HG03565 (cell line): ENCODE results near the gene THOP1.

ENCODE experiments used
- ATAC-seq: cut with Tn5 transposase; IDR thresholded peaks from one replicate; pipeline ENCODE4 v1.9.1; 2021; ENCODE audit warnings: mild to moderate bottlenecking, moderate library complexity; ENCODE audit not compliant: unreplicated experiment

THOP1 gene

DNA sequence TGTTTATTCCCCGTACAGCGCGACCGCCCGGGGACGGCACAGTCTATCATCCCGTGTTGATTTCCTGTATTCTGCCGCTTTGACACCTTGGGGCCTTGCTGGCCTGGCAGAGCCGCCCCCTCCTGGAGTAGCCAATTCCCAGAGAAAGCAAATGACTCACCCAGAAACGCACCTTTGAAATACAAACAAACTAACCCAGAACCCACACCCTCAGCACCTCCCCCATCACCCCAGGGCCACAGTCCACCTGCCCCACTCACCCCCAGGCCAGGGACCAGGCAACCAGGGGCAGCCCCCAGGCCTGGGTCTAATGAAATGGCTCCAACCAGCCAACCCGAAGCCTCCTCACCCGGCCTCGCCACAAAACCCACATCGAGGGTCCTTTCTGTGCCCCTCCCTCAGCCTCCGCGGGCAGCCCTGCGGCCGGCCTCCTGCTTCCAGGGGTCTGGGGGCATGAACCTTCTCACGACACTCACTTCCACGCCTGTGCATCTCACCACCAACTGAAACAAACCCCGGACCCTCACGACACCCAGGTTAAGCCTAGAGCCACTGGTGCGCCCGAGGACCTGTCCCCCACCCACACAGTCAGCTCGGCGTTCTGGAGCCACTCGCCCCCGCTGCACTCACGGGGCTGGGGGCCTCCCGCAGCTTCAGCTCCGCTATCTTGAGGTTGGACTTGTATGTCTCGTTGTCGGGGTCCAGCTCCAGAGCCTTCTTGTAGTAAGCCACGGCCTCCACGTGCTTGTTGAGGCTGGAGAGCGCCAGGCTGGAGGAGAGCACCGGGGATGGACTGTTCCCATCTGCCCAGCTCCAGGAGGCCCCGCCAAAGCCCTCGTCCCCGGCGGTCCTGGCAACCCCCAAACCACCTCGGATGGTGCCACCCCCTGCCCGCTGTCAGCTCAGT, 23.2 kb upstream of the THOP1 start:
- no peak for ATAC-seq

- no peak for ATAC-seq
Measured at GRCh38 chr19:2762783-2763496, 22.4 kb upstream of the THOP1 start.

- ATAC-seq: no peak
Measured at GRCh38 chr19:2763687-2764086, 21.6 kb upstream of the THOP1 start.

GRCh38 chr19:2764945-2765344, 20.4 kb upstream of the THOP1 start:
- no peak for ATAC-seq

DNA sequence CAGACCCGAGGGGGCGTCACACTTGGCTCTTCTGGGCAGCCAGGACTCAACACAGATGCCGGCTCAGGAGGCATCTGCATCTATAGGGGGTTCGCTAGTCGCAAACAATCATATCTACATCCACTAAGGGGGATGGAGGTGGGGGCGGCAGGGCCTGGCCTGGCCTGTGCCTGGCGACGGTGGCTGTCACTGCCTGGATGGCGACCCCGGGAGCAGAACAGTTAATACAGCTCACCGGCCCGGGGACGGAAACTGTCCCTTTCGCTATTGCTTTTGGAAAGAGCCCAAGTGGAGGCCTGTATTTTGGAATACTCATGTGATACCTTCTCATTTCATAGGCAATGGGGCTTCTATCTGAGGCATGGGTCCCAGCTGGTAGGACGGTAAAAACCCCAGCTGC, 19.9 kb upstream of the THOP1 start:
- ATAC-seq: no peak

DNA sequence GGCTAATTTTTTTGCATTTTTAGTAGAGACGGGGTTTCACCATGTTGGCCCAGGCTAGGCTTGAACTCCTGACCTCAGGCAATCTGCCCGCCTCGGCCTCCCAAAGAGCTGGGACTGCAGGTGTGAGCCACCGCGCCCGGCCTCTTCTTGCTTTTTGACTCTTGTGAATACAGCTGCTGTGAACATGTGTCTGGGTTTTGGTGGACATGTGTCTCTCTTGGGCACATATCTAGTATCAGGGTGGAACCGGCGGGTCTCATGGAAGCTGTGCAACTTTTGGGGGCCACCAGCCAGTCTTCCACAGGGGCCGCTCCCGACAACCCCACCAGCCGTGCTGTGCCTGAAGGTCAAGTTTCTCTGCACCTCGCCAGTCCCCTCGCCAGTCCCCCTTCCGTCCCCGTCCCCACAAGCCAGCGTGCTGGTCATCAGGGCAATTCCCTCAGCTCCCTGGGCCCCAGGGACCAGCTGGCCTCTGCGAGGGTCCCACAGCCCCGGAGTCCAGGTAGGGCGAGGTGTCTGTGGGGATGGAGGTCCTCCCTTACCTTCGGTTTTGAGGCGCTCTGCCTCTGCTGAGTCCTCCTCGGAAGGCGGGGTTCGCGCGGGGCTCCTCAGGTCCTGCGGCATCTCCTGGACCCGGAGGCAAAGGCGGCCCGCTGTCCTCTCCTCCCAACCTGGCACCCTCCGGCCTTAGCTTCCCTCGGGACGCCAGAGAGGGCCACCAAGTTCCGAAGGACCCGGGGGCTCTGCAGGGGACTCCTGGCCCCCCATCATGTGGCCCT, 18.5 kb upstream of the THOP1 start:
- ATAC-seq: no peak

- no peak for ATAC-seq
Measured at GRCh38 chr19:2767688-2768087, 17.6 kb upstream of the THOP1 start.

DNA sequence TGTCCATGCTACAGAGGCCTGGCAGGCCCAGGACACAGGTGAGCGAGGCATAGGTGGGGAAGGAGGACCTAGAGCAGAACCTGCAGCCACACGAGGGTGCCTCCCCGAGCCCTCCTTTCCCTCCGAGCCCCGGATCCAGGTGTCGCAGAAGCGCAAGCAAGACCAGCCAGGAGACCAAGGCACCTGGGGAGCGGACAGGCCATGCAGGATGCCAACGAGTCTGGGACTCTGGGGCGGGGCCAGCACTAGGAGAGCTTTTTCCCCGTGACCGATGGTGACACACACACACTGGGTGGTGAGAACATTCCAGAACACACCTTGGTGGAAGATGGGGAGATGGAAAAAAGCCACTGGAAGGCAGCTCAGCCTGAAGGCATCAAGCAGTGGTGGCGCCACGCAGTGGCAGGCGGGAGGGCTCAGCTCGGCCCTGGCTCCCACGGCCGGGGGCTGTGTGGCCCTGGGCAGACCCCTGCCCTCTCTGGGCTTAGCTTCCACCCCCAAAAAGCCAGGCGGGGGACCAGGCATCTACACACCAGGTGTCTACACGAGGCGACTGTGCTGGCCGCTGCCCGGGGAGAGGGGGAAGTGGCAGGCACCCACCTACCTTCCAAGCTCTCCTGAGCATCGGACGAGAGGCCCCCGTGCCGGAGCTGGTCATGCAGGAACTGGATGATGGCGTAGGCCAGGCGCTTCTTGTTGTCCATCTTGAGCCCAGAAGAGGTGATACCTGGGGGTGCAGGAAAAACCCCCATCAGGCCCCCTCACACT, 16.8 kb upstream of the THOP1 start:
- ATAC-seq: no peak

- ATAC-seq: no peak
Measured at GRCh38 chr19:2769218-2769617, 16.1 kb upstream of the THOP1 start.

DNA sequence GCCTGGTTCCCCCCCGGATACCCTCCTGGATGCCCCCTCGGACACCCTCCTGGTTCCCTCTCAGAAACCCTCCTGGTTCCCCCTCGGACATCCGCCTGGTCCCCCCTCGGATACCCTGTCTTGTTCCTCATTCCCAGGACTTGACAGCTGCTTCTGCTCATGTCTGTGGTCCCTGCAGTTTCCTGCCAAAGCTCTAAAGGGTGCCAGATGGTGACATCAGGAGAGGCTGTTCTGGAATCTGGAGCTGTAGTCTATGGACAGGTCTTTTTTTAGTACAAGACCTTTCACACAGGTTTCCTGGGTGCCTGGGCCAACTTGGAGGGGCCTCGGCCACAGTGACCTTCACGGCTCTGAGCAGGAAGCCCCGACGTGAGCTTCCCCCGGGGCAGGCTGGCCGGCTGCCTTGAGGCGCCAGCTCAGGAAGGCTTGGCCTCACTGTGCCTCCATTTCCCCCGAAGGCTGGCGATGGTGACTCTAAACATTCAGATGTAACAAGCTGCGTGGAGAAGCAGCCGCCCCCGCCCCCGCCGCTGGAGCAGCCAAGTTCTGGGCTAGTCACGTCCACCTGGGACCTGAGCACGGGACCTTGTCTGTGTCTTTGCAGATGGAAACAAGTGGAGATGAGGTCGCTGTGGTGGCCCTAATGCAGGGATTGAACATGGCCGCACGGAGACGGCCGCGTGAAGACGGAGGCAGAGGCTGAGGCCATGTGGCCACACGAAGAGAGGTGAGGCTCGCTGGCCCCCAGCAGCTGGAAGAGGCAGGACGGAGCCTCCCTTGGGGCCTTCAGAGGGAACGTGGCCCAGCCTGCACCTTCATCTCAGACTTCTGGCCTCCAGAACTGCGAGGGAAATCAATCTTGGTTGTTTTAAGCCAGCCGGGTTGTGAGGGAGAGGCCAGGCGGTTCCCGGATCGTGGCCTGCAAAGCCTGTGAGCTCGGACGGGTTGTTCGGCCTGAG, 15.0 kb upstream of the THOP1 start:
- no peak for ATAC-seq

DNA sequence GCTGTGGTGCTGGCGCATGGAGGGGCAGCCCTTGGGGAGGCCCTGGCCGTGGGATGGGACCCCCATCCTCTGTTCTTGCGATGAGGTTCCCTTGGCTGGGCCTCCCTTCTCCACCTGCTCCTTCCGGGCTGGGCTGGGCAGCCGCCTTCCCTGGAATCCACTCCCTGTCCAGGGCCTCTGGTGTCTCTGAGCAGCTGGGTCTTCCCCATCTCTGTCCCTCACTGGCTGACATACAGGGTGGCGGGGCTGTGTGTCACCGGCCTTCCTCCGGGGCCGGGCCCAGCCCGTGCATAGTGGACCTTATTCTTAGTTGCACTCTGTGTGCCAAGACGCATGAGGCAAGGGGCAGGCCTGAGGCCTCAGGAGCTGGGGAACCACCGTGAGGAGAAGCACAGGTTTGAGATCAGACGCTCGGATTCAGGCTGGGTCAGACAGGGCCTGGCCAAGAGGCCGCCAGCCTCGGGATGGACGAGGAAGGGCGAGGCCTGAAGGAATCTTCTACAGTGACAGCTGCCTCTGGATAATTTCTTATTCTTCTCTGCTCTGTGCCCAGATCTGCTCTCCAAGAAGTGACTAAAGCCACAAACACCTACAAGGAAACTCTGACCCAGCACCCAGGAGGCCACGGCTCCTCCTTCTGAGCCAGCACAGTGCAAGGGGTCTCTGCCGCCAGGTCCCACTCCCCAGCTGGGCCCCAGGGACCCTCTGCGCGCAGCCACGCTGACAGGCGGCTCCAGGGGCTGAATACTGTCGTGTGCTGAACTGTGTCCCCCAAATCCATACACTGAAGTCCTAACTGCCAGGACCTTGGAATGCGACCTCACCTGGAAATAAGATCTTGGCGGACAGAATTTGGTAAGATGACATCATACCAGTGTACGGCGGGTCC, 13.3 kb upstream of the THOP1 start:
- ATAC-seq: no peak

- ATAC-seq: no peak
Measured at GRCh38 chr19:2774083-2774679, 11.1 kb upstream of the THOP1 start.

DNA sequence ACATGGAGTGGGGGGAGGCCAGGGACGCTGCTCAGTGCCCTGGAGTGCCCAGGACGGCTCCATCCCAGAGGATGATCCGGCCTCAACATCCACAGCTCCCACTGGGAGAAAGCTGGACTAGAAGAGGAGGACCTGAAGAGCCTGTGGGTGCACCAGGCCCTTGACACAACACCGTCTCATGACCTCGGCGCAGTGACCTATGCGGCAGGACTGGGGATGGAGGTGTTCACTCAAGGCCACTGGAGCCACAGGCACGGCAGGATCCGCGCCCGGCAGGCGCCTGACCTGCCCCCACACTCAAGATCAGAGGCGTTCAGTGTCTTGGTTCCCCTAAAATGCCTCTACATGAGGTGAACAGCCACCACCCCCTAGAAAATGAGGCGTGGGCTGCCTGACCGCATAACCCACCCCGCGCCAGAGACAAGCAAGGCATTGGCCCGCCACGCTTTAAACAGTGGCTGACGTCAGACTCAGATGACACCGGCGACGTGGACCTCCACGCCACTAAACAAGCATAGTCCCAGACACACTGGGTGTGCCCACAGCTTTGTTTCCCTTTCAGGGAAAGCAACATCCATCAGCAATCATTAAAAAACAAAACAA, 10.2 kb upstream of the THOP1 start:
- ATAC-seq: no peak

DNA sequence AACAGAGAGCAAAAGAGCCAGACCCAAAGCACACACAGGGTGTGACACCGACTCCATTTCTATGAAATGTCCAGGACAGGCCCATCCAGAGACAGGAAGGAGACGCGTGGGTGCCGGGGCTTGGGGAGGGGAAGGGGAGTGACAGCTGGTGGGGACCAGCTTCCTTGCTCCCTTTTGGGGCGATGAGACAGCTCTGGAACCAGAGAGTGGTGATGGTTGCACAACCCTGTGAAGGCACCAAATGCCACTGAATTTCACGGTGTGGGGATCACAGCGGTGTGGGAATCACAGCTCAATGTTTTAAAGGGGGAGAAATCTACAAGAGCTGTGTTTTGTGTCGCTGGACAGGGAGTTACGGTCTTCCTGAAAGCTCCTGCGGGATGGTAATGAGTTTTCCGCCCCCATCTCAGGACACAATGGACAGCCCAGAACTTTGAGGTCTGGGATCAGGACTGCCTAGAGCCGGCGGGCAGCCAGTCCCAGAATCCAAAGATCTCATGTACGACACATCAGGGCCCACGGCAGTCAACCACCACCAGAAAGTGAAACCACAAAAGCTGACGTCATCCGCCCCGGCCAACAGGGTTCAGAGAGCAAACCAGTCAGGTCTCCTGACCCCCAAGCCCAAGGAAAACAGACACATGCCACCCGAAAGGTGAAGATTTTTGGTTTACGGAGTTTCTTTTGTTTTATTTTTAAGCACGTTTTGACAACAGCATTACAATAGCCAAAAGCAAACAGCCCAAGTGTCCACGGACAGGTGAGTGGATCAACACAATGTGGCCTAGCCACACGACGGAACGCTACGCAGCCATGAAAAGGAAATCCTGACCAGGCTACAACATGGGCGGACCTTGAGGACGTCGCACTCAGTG, 9.5 kb upstream of the THOP1 start:
- no peak for ATAC-seq

GRCh38 chr19:2777952-2778683, 7.2 kb upstream of the THOP1 start:
- ATAC-seq: no peak

GRCh38 chr19:2779121-2779740, 6.1 kb upstream of the THOP1 start:
- ATAC-seq: no peak
